WTC11 (cell line): ENCODE data around the gene RPL13. TPM values are rescaled to one million over a fixed set of nuclear protein-coding genes. Genes with fewer than 3 reads are reported as not detected.
A peak's percentile ranks its signal among the peaks of the same experiment; 100 is the strongest.

Experiments
- ATAC-seq: fragments of 200-7000 bp; cut with Tn5 transposase; 2 replicates; pipeline ENCODE4 v1.10.0; 2021; ENCODE audit warnings: mild to moderate bottlenecking, moderate library complexity
- CTCF ChIA-PET: fragments of 300-600 bp; sonication (Branson Sonifier 250); formaldehyde crosslinking; loops from one replicate; lab custom pipeline; 2021; ENCODE audit warnings: antibody characterized with exemption; lab: Charles Lee
- POLR2A ChIA-PET: fragments of 350-600 bp; sonication (Branson Sonifier 250); formaldehyde crosslinking; loops from one replicate; lab custom pipeline; 2021; ENCODE audit warnings: antibody characterized with exemption; lab: Charles Lee
- DNase-seq: peaks from one replicate; pipeline ENCODE4 v3.0.0; 2021; ENCODE audit warnings: low spot score
- H3K27ac Mint-ChIP-seq: 2 replicates; pipeline ENCODE4 v1.8.0; 2021; ENCODE audit warnings: mixed read lengths
- H3K27me3 Mint-ChIP-seq: 2 replicates; pipeline ENCODE4 v1.8.0; 2021; ENCODE audit warnings: low read depth, mild to moderate bottlenecking, moderate library complexity, mixed read lengths
- H3K36me3 Mint-ChIP-seq: 2 replicates; pipeline ENCODE4 v1.8.0; 2021; ENCODE audit warnings: mixed read lengths
- H3K4me1 Mint-ChIP-seq: 2 replicates; pipeline ENCODE4 v1.8.0; 2022; ENCODE audit warnings: mixed read lengths
- H3K4me3 Mint-ChIP-seq: 2 replicates; pipeline ENCODE4 v1.8.0; 2021; ENCODE audit warnings: mild to moderate bottlenecking, moderate library complexity, mixed read lengths
- H3K9me3 Mint-ChIP-seq: 2 replicates; pipeline ENCODE4 v1.8.0; 2021; ENCODE audit warnings: mixed read lengths
- AR ChIP-seq: fragments of 250-450 bp; sonication (Bioruptor Pico); IDR thresholded peaks from 2 replicates; pipeline ENCODE4 v1.9.0; 2021; ENCODE audit warnings: mild to moderate bottlenecking
- CREM ChIP-seq: sonication (generic); formaldehyde crosslinking; IDR thresholded peaks from 2 replicates; pipeline ENCODE4 v1.8.1; 2022; ENCODE audit warnings: mild to moderate bottlenecking, missing genetic modification reagents, moderate library complexity
- ELF4 ChIP-seq: sonication (generic); formaldehyde crosslinking; IDR thresholded peaks from 2 replicates; pipeline ENCODE4 v1.8.1; 2022; ENCODE audit warnings: low read depth, mild to moderate bottlenecking, moderate library complexity, missing genetic modification reagents
- ESRRA ChIP-seq: sonication (generic); formaldehyde crosslinking; IDR thresholded peaks from 2 replicates; pipeline ENCODE4 v1.8.1; 2022; ENCODE audit warnings: mild to moderate bottlenecking, missing genetic modification reagents, borderline replicate concordance
- ETV6 ChIP-seq: sonication (generic); formaldehyde crosslinking; IDR thresholded peaks from 2 replicates; pipeline ENCODE4 v1.8.1; 2022; ENCODE audit warnings: mild to moderate bottlenecking, missing genetic modification reagents
- FOXP1 ChIP-seq: sonication (generic); formaldehyde crosslinking; IDR thresholded peaks from 2 replicates; pipeline ENCODE4 v1.8.0; 2022; ENCODE audit warnings: missing genetic modification reagents, mild to moderate bottlenecking, moderate library complexity, borderline replicate concordance
- FOXP4 ChIP-seq: sonication (generic); formaldehyde crosslinking; IDR thresholded peaks from 2 replicates; pipeline ENCODE4 v1.8.0; 2022; ENCODE audit warnings: mild to moderate bottlenecking, missing genetic modification reagents
- IRF2 ChIP-seq: sonication (generic); formaldehyde crosslinking; IDR thresholded peaks from 2 replicates; pipeline ENCODE4 v1.8.0; 2022; ENCODE audit warnings: low read depth, missing genetic modification reagents, borderline replicate concordance
- KAT7 ChIP-seq: sonication (generic); formaldehyde crosslinking; IDR thresholded peaks from 2 replicates; pipeline ENCODE4 v1.8.1; 2023; ENCODE audit warnings: missing genetic modification reagents, mild to moderate bottlenecking, borderline replicate concordance
- MAX ChIP-seq: sonication (generic); formaldehyde crosslinking; IDR thresholded peaks from 2 replicates; pipeline ENCODE4 v1.8.0; 2022; ENCODE audit warnings: mild to moderate bottlenecking, missing genetic modification reagents
- NFYB ChIP-seq: sonication (generic); formaldehyde crosslinking; conservative IDR thresholded peaks from 2 replicates; pipeline ENCODE4 v1.8.0; 2022; ENCODE audit warnings: low read depth, missing genetic modification reagents
- NR3C1 ChIP-seq: sonication (generic); formaldehyde crosslinking; conservative IDR thresholded peaks from 2 replicates; pipeline ENCODE4 v1.8.1; 2023; ENCODE audit warnings: low read depth, mild to moderate bottlenecking, missing genetic modification reagents
- PREB ChIP-seq: sonication (generic); formaldehyde crosslinking; IDR thresholded peaks from 2 replicates; pipeline ENCODE4 v1.8.1; 2022; ENCODE audit warnings: mild to moderate bottlenecking, missing genetic modification reagents, moderate library complexity, borderline replicate concordance
- SMAD4 ChIP-seq: sonication (generic); formaldehyde crosslinking; IDR thresholded peaks from 2 replicates; pipeline ENCODE4 v1.8.0; 2022; ENCODE audit warnings: mild to moderate bottlenecking, missing genetic modification reagents
- USF2 ChIP-seq: sonication (generic); formaldehyde crosslinking; IDR thresholded peaks from 2 replicates; pipeline ENCODE4 v1.8.1; 2023; ENCODE audit warnings: mild to moderate bottlenecking, missing genetic modification reagents, moderate library complexity
- ZNF423 ChIP-seq: fragments of 250-450 bp; sonication (Bioruptor Pico); IDR thresholded peaks from 2 replicates; pipeline ENCODE4 v2.1.2; 2022; ENCODE audit warnings: mild to moderate bottlenecking, moderate library complexity
- ZNF671 ChIP-seq: fragments of 250-450 bp; sonication (Bioruptor Pico); IDR thresholded peaks from 2 replicates; pipeline ENCODE4 v1.8.0; 2021; ENCODE audit warnings: mild to moderate bottlenecking
- total RNA-seq: library from RNA; stranded (reverse); gene quantifications from 3 replicates; pipeline ENCODE4 v1.2.3, GENCODE V29; 2021

RPL13 gene
- total RNA-seq, 1 experiment from 2014 or later, result 2,631 TPM

- Mint-ChIP-seq H3K9me3 (no peaks in the 10 kb centered on the region), H3K4me3 (peak within 1 kb of the TSS; percentile 76), H3K27me3 (peaks cover 10% of the 10 kb centered on the region), H3K36me3 (no peaks in the 10 kb centered on the region; the same call in 1 of the 2 replicates), H3K27ac (no peak within 1 kb of the TSS), H3K4me1 (peaks cover 8% of the 10 kb centered on the region)
- ATAC-seq, result peak; percentile 9
- peak; percentile 38 for DNase-seq
- CTCF ChIA-PET, result interaction anchor here (0.6 to 2.6 kb wide), 14 partner anchors 10 to 990 kb away, joined by 3 to 16 read pairs (median 4); no protein-coding TSS in a partner anchor
- TF ChIP-seq ZNF671 (CRISPR knock-in tag) (no peak), USF2 (CRISPR knock-in tag) (0 out of 2 replicates have a peak, but pooled peaks have one; percentile 7)
- POLR2A ChIA-PET, result interaction anchor here (0.6 to 1.4 kb wide), 3 partner anchors 10 to 66 kb away, joined by 3 to 7 read pairs (median 6); no protein-coding TSS in a partner anchor
These were observed 15.0 kb downstream of the RPL13 start, which contains the start of gene CPNE7 for GRCh38 chr16:89575247-89576152. TSS of gene CPNE7 (plus strand) at chr16:89575758. CDS start at chr16:89575898, 140 bp downstream.

- ChIA-PET POLR2A (interaction anchor here (1.1 to 1.4 kb wide), 2 partner anchors 11 to 65 kb away, joined by 3 to 6 read pairs; no protein-coding TSS in a partner anchor), CTCF (interaction anchor here (0.6 to 2.6 kb wide), 11 partner anchors 11 to 991 kb away, joined by 3 to 16 read pairs (median 4); partner anchors contain the start of gene SPATA2L)
- no peak overlapping the region for H3K27ac Mint-ChIP-seq
- no peaks in the 10 kb centered on the region; the same call in 1 of the 2 replicates for H3K36me3 Mint-ChIP-seq
- ATAC-seq (no peak), DNase-seq (peak; percentile 39)
- H3K9me3 Mint-ChIP-seq, result no peaks in the 10 kb centered on the region
- peak overlapping the region; percentile 56; the same call in 1 of the 2 replicates for H3K4me3 Mint-ChIP-seq
- peaks cover 10% of the 10 kb centered on the region for H3K27me3 Mint-ChIP-seq
- TF ChIP-seq FOXP4 (CRISPR knock-in tag), result 0 out of 2 replicates have a peak, but pooled peaks have one; percentile 22
- peak; percentile 14; the same call in 1 of the 2 replicates for TF ChIP-seq ETV6
- TF ChIP-seq SMAD4 (CRISPR knock-in tag), result no peak
- TF ChIP-seq NFYB, result no peak
- no peak for TF ChIP-seq KAT7
- TF ChIP-seq MAX (CRISPR knock-in tag), result peak; percentile 55; the same call in 1 of the 2 replicates
- TF ChIP-seq IRF2 (CRISPR knock-in tag), result no peak
- TF ChIP-seq FOXP1 (CRISPR knock-in tag), result peak; percentile 22; the same call in 1 of the 2 replicates
- 0 out of 2 replicates have a peak, but pooled peaks have one; percentile 29 for TF ChIP-seq NR3C1 (CRISPR knock-in tag)
- peak; percentile 46; the same call in 1 of the 2 replicates for TF ChIP-seq ZNF423
- peak; percentile 20; the same call in 1 of the 2 replicates for TF ChIP-seq ESRRA (CRISPR knock-in tag)
- peaks cover 8% of the 10 kb centered on the region for H3K4me1 Mint-ChIP-seq
These were observed 15.9 kb downstream of the RPL13 start for GRCh38 chr16:89576153-89577054.

GRCh38 chr16:89577055-89577759 is 16.7 kb downstream of the RPL13 start:
- ATAC-seq, result no peak
- Mint-ChIP-seq H3K9me3 (no peaks in the 10 kb centered on the region), H3K36me3 (no peaks in the 10 kb centered on the region; the same call in 1 of the 2 replicates), H3K27ac (no peak overlapping the region), H3K4me1 (peaks cover 8% of the 10 kb centered on the region), H3K4me3 (peak overlapping the region; percentile 56), H3K27me3 (peaks cover 10% of the 10 kb centered on the region)
- CTCF ChIA-PET, result interaction anchor here (0.6 to 2.6 kb wide), 4 partner anchors 12 to 758 kb away, joined by 4 to 16 read pairs (median 4); partner anchors contain the start of gene SPATA2L
- POLR2A ChIA-PET, result no interaction called here
- DNase-seq, result no peak
- TF ChIP-seq AR (no peak), ELF4 (no peak), CREM (CRISPR knock-in tag) (no peak), USF2 (CRISPR knock-in tag) (no peak), PREB (CRISPR knock-in tag) (no peak)
